NOMO-1 treated with dmso at 0.1 percent for 144 hours (cell line): ENCODE data around the gene C6orf141.
"Not testable (repeated sequence)": the region's sequence is repeated elsewhere in the genome, so short reads cannot be mapped to it uniquely, and the experiment has no call there.

ENCODE experiments used
- DNase-seq: peaks from one replicate; lab custom pipeline; 2025; ENCODE audit not compliant: unreplicated experiment; lab: John Stamatoyannopoulos, UW

Gene C6orf141

DNA sequence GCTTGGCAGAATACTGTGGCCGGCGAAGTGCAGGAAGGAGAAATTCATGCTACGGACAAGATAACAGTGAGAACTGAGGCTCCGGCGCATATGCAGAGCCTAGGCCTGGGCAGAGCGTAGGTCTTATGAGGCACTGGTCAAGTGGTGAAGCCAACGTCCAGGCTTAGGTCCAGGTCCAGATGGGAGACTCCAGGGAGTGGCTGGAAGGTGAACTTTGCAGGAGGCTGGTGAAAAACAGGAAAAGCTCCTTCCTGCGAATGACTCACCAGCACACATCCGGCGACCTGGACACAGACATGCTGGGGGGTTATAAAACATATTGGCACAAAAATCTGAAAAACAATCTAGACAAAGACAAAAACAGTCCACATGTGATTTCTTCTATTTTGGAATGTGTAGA lies 15.4 kb downstream of the C6orf141 start:
- no peak for DNase-seq

DNA sequence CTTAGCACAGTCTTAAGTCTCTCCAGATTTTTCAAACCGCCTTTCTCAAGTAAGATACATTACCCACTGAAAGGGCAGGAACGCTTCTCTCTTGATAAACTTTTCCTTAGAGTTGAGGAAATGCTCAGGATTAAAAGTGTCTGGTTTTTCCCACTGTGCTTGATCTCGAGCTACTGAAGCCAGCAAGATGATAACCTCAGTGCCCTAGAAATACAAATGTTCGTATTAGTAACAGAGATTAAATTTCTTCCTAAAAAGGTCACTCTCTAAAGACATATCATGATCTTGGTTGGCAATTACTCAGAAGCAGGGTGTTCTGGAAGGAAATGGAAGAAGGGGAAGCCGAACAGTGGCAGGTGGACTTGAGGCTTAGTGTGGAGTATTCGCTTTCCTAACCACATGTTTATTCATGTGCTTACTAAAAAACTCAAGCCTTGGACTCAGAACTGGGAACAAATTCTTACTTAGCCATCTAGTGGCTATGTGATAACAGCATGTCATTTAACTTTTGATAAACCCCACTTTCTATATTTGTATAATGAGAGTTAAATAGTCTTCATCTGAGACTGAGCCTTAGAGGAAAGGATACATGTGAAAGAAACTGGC lies 20.1 kb downstream of the C6orf141 start:
- no peak for DNase-seq

DNA sequence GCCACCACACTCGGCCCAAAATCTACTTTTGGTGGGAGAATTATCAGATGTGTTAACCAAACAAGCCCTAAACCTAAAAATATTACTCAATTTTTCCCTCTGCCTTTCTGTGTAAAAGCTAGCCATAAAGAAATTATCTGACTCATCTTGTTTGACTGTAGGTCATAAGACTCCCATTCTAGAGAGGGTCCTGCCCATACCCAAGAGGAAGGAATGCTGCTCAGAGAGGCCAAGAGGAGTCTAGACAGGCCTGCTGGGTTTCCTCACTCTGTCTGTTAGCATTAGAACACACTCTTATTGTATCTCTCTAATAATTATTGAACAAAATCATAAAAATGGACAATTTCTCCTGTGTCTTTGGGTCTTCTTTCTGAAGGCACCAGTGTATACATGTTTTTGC lies 26.1 kb downstream of the C6orf141 start:
- no peak for DNase-seq

DNA sequence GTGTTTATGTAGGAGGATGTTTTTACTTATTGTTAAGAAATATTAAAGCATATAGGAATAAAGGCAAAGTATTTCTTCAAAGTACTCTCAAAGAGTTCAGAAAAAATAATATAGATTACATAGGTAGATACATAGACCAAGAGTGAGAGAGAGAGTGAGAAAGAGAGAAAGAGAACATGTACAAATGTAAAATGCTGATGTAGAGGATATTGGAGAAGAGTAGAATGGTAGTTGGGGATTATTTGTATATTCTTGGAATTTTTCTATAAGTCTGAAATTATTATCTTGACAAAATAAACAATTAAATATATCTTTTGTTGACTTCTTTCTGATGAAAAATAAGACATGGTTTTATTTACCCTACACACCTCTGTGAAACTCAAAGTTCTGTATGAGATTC lies 29.2 kb downstream of the C6orf141 start:
- DNase-seq, result no peak

DNA sequence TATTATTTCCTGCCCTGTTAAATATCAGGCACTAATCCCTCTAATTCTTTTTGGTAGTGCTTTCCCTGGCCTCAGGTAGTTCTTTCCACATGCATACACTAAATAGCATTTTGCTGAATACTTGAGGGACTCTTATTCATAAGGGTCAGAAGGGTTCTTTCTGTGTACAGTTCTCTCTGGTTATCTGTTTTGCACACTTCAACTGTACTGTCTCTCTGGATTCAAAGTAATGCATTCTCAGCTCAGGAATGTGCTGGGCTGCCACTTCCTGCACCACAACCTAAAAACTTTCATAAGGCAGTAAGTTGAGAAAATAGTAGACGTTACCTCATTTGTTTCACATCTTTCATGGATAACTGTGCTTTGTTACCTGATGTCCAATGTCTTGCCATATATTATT lies 32.1 kb downstream of the C6orf141 start:
- DNase-seq, result no peak

DNA sequence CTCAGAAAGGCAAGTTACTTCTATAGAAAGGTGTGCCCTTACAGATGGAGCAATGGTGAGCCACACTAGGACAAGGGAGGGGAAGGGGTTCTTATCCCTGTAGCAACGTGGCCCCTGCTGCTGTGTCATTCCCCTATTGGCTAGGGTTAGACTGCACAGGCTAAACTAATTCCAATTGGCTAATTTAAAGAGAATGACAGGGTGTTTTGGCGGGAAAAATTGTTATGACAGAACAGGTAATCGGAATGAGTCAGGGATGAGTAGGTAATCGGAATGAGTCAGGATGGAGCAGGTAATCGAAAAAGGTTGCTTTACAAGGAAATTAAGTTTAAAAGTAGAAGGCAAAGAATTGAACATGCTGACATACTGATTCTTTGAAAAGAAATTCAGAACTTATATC lies 36.8 kb downstream of the C6orf141 start:
- not testable (repeated sequence) for DNase-seq
